GM18508 (cell line): ENCODE results near the gene BRINP3.

Experiments
- ATAC-seq: cut with Tn5 transposase; IDR thresholded peaks from one replicate; pipeline ENCODE4 v1.9.1; 2021; ENCODE audit warnings: moderate number of reproducible peaks; ENCODE audit not compliant: insufficient read depth, unreplicated experiment

The BRINP3 gene

DNA sequence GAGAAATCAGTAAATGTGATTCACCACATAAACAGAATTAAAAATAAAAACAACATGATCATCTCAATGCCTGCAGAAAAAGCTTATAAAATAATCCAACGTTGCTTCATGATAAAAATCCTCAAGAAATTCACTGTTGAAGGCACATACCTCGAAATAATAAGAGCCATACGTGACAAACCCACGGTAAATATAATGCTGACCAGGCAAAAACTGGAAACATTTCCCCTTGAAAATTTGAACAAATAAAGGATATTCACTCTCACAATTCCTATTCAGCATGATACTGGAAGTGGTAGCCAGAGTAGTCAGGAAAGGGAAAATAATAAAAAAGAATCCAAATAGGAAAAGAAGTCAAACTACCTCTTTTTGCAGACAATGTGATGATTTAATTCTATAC lies 148.8 kb downstream of the BRINP3 start:
- ATAC-seq = no peak

DNA sequence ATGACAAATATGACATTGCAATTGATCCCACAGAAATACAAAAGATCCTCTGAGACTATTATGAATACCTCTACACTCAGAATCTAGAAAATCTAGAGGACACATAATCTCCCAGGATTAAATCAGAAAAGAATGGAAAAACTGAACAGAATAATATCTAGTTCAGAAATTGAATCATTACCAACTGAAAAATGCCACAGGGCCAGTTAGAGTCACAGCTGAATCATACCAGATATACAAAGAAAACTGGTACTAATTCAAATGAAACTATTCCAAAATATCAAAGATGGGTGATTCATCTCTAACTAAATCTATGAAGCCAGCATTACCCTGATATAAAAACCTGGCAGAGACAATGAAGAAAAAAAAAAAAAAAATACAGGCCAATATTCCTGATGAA lies 149.3 kb downstream of the BRINP3 start:
- no peak for ATAC-seq

DNA sequence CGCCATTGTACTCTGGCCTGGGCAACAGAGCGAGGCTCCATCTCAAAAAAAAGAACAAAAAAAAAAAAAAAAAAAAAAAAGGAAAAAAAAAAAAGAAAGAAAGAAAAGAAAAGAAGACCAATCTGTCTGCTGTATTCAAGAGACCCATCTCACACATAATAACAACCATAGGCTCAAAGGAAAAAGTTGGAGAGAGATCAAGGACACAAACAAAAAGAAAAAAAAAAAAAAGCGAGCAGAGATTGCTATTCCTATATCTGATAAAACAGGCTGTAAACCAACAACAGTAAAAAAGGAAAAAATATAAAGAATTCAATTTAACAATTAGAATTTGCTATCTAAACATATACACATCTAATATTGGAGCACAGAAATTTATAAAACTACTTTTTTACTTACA lies 150.4 kb downstream of the BRINP3 start:
- ATAC-seq = no peak

DNA sequence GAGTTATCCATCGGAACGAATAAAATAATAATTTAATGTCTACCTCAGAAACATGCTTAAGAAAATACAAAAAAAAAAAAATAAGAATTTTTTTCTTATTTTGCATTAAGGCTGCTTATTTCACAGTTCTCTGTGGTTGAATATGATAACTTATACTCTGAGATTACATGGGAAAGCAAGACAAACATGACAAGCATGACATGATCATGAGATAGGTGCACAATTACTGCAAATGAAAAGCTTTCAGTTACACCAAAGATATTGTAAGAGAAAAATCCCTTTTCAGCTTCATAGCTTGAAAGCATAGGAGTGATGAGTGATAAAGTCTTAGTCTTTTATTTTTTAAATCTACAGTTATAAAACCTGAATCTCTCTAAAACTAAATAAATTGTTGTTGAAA lies 154.1 kb downstream of the BRINP3 start:
- ATAC-seq = no peak

DNA sequence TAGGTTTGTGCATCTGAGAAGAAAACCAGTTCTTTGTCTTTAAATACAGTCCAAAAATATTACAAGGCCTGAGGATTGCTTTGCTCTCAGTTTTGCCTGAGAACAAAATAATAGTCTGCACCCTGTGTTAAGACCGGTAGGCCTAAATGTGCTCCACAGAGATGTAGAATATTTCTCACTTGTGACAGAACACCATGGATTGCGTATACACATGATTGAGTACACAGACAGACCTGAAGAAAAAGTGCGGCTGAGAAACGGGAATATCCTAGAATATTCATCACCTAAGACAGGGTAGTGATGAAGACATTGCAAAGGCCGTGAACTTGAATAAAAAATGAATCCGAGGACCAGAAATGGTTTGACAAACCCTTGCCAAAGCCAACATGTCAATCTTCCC lies 155.4 kb downstream of the BRINP3 start:
- ATAC-seq = no peak

DNA sequence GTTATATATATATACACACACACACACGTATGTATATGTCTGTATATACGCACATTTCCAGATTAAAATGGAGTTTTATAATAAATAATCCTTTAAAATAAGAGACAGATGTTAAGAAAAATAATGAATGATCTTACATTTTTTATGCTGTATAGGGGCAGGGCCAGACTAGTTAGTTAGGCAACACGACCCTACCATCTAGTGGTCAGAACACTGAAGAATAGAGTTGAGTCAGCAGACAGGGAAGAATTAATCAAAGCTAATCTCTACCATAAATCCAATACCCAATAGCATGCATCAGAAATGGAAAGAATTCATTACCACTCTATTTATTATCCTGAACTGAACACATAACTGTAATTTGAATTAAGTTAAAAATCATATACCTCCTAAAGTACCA lies 156.7 kb downstream of the BRINP3 start:
- ATAC-seq = no peak

DNA sequence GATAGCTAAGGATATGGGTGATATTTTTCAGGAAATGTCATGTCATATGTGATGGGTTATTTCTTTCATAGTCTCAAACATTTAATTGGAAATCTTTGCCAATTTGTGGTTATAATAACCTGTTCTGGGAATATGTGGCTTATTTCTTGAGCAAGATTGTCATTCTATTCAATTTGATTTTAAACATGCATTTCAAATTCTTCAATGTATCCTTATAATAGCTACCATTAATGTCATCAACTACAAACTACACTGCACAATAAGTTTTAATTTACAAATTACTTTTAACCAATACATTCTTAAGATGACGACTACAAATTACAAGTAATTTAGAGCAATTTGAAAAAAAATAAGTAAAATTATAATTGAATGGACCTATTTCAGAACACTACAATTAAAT lies 164.9 kb downstream of the BRINP3 start:
- no peak for ATAC-seq

DNA sequence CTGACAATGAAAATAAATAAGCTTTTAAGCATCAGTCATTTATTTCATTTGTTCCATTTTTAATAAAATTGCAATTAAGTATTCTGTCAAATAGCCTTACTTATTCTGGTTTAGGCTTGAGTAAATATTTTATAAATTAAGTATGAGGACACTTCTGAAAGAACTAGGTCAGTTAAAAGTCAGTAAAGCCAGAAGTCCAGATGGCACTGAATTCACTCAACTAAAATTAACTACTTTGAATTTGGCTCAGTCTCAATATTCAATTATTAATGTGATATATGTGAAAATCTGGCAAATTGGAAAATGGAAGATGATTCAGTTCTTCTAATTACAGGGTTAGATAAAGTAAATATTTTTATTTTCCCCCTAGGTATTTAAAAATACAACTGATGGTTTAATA lies 174.2 kb downstream of the BRINP3 start:
- no peak for ATAC-seq

DNA sequence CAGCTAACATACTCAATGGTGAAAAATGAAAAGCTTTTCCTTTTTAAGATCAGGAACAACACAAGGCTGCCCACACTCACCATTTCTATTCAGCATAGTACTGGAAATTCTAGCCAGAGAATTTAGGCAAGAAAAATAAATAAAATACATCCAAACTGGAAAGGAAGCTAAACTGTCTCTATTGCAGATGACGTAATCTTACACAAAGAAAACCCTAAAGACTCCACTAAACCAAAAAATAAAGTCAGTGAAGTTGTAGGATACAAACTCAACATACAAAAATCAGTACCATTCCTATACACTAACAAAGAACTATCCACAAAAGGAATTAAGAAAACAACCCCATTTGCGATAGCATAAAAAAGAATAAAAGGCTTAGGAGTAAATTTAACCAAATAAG lies 181.2 kb downstream of the BRINP3 start:
- ATAC-seq = no peak

DNA sequence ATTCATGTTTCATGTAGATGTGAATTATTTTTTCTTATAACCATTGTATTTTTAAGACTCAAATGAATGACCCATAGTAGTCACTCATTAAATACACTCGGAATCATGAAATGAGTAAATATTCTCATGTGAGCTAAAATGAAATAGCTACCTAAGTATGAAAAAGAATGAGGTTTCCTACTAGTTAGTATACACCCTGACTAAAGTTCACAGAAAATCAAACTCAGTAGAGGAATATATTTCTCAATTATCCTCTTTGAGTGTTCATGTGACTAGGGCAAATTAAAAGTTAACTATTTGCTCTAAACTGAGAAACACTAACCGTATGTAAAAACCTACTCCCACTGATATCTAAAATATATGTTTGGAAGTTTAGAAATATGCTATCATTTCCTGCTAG lies 187.8 kb downstream of the BRINP3 start:
- ATAC-seq = no peak

DNA sequence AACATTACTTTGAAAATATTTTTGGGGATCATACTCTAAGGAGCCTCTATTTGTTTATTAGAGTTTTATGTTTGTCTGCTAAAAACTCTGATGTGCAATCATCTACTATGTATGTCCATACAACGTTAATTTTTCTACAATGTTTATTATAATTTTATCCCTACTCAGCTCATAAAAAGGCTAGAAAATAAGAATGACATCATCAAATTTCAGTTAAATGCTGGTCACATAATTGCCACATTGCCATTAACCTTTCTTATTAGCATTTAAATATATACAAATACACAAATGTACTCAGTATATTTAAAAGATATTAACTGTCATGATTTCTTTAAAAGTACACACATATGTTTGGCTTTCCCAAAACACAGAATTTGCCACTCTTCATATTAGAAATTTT lies 191.6 kb downstream of the BRINP3 start:
- no peak for ATAC-seq

DNA sequence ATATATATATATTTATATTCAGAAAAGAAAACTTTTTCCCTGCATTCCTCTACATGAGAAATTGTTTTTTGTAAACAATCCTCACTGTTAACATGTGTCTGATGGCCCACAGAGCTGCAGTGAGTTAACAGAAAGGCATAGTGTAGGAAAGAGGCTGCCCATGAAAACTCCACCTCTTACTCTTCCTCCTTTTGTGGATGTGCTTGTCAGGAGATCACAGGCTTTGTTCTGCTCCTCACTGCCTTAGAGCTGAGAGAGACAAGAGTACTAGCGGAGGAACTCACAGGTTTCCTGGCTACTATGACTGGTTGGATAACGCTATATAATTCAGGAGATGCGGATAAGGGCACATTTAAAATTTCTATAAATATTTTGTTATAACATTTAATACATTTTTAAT lies 200.6 kb downstream of the BRINP3 start:
- no peak for ATAC-seq

DNA sequence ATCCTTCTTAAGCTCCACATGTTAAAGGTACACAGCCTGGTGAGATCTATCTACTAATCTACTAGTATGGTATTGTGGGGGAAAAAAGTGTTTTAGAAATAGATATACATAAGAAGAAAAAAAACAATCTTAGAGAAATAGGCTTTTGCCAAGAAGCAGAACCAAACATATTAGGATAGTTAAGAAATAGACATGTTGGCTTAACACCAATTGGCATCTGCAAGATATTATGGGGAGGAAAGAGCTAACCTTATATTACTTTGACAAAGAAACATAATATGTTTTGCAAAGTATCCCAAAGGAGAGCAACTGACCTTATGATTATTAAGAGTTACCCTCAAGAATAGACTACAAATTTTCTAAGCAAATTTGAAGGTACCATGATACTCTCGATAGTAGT lies 202.9 kb downstream of the BRINP3 start:
- ATAC-seq = no peak

DNA sequence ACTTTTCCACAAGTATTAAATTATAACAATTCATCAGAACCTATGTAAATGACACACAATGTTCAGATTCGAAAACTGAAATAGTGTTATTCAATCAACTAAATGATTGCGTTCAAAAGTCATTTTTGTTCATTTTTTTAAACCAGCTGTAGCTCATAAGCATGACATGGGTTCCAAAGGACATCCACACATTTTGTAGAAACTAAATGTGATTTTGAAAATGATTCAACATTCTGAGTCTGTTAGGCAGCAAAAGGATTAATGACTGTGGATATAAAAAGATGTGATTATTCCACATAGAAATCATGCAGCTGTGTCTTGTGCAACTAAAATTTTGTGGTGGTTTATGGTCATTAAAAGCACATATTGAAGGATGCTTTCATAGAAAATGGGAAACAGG lies 204.5 kb downstream of the BRINP3 start:
- ATAC-seq = no peak

DNA sequence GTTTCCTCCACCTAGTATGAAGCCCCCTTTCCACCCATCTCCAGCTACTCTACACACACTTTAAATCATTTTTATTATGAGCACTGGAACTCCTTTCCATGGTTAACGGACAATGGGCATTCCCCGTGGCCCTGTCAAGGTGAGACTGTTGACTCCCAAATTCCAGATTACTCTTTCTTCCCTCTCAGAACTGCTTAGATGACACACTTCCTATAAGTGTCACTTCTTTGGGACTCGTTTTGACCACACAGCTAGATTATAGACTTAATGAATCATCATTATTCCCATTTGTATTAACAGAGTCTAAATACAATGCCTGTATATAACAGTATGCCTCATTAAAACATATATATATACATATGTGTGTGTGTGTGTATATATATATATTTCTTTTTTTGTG lies 215.1 kb downstream of the BRINP3 start:
- ATAC-seq = no peak

DNA sequence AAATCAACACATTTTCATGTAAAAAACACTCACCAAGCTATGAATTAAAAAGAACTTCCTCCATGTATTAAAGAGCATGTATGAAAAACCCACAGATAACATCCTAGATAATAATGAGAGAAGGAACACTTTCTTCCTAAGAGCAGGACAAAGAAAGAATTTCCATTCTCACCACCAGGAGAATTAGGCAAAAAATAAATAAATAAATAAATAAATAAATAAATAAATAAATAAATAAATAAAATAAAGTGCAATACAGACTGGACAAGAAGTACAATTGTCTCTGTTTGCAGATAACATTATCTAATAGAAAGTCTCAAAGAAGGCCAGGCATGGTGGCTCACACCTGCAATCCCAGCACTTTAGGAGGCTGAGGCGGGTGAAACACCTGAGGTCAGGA lies 218.2 kb downstream of the BRINP3 start:
- ATAC-seq = no peak

DNA sequence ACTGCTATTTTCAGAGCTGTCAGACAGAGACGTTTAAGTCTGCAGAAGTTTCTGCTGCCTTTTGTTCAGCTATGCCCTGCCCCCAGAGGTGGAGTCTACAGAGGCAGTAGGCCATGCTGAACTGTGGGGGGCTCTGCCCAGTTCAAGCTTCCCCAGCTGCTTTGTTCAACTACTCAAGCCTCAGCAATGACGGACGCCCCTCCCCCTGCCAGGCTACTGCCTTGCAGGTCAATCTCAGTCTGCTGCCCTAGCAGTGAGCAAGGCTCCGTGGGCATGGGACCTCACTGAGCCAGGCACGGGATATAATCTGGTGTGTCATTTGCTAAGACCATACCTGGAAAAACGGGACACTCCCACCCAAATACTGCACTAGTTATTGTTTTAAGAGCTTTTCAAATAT lies 219.7 kb downstream of the BRINP3 start:
- ATAC-seq = no peak

DNA sequence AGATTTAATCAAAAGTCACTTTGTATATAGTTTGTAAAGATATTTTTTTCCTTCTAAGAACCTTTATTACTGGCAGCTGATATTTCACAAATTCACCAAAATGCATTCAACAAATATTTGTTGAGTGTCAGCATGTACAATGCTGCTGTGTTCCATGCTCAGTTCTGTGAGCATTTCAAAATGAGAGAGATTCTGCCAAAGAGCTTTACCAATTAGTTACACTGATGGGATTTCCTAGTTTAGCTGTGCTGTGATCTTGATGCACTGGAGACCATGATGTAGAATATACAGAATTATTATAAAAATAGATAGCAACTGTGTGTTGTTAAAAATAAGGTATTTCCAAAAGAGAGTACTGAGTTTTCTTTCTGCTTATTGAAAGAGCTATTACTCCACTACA lies 225.6 kb downstream of the BRINP3 start:
- ATAC-seq = no peak

DNA sequence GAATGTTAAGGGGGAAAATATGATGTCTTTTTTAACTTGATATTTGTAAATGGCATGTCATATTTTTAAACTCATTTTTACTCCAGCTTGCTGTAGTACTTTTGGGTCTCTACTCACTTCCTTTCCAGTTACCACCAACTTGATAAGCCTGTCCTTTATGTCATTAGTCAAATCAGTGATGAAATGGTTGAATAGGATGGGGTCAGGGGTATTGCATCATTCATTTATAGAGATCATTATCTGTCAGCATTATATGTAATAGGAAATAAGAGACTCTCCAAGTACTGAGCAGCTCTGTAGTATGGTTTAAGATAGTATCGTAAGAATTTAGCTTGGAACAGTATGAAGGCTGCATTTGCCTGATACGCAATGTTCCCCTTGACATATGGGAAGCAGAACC lies 227.3 kb downstream of the BRINP3 start:
- ATAC-seq = no peak

DNA sequence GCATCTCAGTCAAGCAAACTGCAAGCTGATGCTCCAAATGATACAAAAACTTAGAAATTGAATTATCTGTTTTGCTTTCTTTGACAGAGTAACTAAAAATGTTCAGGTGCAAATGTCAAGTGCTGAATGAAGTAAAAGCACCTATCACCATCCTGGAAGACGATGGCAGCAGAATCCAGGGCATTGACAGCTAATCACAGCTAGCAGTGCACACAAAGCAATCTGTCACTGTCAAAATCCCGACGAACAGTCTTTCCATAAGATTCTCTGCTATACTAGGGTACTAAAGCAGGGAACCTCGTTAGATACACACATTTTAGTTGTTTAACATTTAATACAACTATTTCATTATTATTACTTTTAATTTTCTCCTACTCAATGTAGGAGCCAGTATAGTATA lies 233.3 kb downstream of the BRINP3 start:
- no peak for ATAC-seq

DNA sequence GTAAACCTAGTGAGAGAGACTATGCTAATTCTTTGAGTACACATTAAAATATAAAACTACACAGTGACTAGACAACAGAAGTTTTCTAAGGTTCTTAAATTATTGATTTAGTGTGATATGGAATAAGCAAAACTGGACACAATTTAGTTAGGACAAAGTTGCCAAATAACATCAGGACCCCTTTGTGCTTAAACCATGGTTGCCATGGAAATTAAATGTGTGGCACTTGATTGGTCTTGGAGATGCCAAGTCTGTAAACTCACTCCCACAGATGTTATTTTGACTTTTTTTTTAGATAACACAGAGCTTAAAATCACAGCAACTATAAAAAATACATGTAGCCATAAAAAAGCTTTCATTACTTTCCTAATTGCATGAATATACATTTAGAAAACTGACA lies 234.6 kb downstream of the BRINP3 start:
- no peak for ATAC-seq

DNA sequence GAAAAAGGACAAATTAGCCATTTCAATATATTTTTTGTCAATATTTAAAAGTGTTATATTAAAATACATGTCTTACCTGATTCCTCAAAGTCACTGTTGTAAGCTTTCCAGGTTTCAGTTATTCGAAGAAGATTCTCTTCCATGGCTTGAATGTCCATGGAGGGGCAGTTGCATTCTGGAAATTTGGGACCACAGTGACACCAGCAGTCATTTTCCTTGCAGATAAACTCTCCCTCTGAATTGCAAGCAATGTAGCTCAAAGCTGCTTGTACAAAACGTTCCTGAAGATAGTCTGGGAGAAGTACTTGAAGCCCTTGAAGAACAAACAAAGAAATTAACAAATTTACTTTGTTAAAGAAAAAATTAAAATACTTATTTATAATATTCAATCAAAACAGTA lies 251.7 kb downstream of the BRINP3 start:
- no peak for ATAC-seq

DNA sequence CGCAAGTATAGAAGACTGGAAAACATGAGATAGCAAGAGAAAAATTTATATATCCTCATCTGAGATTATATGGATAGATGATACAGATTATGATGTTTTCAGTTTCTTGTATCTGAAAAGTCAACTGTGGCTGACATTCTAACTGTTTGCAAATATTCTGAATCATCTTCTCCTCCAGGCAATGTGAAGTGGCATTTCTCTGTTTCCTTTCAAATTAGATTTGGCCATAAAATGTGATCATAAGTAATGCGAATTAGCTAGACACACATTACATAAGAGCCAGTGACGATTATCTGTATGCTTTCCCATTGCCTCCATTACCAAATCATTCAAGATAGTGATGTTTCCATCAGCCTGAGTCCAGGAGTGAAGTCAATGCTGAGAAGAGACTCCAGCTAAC lies 265.2 kb downstream of the BRINP3 start:
- no peak for ATAC-seq

DNA sequence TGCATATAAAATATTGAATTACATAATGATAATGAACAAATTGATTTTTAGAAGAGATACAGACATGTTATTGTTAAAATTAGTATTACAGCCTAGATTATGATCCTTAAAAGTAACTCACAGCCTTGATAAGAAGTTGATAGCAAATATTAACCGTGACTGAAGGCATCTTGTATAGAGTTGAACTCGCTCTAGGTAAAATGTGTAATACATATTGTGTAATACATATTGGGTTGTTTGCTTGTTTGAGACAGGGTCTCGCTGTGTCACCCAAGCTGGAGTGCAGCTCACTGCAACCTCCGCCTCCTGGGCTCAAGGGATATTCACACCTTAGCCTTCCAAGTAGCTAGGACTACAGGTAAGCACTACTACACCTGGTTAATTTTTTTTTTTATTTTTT lies 269.9 kb downstream of the BRINP3 start:
- ATAC-seq = no peak
